NCI-H82 treated with DMSO at 0.1 percent for 48 hours (cell line): Measurements from ENCODE around the gene UBE2E2.

Source experiments
- DNase-seq: peaks from one replicate; lab custom pipeline; 2025; ENCODE audit not compliant: unreplicated experiment; lab: John Stamatoyannopoulos, UW

Gene UBE2E2

DNA sequence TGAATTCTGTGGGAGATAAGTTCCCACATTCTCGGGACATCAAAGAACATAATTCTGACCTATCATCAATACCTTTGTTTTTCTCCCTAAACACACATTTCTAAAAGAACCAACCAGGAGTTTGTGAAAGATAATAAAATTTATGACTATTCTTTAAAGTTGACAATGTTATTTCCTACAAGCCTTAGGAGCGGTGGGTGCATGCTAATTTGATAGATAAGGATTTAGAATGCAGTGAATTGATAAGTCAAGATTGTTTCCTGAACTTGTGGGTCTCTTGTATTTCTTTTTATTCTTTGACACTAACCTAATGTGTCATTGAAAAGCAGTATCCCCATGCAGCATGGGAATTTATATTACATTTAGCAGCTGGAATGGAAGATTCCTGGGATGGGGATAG is 10.3 kb upstream of the UBE2E2 start:
- DNase-seq = no peak

DNA sequence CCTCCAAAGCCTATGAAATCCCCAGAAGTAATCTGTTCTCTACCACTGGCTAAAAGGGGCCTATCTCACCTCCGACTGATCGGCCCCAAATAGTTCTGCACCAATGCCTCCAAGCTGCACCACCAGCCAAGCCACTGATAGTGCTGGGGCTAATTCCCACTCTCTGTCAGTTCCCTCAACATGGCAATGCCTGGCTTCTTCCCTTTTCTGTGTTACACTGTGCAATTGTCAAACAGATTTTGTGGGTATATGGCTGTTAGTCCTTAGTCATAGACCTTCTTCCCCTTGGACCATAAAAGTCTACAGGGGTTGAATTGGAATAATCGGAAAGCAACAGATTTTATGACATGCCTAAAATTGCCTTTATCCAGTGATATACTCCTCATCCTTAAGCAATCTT is 9.3 kb upstream of the UBE2E2 start:
- no peak for DNase-seq

DNA sequence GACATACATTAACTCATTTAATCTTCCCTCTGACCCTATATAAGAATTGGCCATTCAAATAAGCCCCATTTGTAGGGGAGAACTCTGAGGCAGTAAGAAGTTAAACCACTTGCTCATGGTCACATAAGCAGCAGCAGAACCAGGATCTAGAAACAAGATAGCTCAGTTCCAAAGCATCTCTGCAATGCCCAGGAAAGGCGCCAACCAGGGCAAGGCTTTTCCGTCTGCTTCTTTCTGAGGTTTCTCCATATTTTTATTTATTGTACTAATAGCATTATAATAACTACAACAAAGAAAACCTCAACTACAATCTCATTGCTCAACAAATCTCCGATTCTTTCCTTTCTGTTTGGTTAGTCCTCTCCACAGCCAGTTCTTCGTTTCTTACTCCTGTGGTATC is 4.3 kb upstream of the UBE2E2 start:
- DNase-seq = no peak

DNA sequence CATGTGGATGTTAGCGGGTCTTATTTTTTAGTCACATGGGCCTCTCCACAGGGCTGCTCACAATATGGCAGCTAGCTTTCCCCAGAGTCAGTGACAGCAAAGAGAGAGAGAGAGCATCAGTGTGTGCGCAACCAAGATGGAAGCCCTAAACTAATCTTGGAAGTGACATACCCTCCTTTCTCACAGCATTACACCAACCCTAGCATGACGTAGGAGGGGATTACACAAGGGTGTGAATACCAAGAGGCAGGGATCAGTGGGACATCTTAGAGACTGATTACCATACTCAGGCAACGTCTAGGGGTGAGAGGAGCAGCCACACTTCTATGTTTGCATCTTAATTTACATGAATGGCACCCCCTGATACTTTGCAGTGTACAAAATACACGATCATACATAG is 3.5 kb upstream of the UBE2E2 start:
- DNase-seq = no peak

DNA sequence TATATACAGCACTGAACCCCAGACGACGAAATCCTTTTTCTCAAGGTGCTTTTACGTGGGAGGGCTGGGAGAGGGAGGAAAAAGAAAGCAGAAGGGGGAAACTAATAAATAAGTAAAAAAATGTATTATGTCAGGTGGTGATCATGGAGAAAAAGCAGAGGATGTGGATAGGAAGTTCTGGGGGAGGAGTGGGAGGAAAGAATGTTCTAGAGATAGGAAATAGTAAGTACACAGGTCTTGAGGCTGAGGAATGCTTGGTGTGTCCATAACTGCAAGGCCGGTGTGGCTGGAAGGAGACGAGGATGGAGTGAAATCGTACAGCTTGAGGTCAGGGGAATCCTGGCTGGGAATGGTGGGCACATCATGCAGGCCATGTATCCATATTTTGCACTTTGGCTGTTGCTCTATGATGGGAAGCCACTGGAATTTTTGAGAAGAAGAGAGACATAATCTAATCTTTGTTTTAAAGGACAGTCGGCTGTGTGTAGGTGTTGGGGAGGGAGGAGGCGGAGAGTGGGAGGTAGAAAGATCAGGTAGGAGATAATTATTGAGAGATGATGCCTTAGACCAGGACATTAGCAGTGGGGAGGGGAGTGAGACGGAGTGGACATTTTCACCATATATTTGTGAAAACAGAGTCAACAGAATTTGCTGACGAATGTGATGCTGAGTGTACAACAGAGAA is 1.8 kb upstream of the UBE2E2 start:
- DNase-seq = no peak

DNA sequence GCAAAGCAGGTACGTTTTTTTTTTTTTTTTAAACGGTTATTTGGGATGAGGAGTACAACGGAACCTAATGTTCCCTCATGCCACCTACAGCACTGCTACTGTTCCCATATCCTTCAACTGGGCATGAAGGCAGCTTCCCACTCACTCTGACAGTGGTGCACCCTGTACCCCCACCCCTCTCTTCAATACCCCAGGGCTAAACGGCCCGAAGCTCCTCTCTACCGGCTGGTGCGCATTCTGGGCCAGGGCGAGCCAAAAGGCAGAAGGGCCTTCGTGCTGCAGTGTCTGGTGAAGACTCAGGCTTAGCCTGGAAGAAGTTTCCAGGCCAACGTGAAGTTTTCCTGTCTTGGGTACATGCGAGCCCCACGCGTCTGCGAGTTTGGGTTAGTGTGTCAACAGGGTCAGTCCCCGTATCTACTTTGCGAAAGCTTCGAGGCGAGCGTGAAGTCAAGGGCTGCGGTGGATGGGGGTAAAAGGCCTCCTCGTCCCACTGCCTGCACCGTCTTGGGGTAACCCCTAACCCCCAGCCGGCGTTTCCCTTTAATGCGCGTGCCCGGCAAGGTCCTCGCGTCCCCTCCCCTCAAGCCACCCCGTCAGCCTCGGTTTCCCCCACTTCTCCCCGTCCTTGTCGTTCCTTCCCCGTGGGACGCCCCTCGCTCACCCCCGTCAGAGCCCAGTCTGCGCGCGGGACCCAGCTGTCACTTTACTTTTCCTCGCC is 765 bp upstream of the UBE2E2 start:
- DNase-seq = no peak

DNA sequence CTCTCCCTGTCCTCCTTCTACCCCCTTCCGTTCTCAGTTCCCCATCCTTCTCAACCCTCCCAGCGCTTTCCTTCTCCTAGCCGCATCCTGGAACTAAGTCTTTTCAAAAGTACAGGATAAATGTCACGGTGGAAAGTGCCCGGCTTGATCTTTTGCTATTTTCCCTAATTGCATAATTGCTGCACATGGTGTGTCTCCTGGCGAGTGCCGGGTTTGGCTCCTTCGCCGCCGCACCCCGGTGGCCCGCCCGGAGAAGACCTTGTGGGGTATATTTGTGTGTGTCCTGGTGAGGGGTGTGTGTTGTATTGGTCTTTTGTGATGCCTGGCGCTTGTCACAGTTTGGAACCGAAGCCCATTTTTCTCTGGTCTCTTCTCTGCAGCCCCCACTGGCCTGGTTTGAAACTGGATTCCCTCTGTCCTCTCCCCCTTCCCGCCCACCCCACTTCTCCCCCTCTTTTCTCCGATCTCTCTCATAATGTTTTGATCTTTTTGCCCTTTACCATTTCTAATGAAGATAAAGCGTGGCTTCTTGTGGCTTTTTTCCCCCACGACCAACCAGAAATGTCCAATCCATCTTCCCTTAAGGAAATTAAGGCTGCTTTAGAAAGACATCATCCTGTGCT is 692 bp downstream of the UBE2E2 start:
- no peak for DNase-seq

DNA sequence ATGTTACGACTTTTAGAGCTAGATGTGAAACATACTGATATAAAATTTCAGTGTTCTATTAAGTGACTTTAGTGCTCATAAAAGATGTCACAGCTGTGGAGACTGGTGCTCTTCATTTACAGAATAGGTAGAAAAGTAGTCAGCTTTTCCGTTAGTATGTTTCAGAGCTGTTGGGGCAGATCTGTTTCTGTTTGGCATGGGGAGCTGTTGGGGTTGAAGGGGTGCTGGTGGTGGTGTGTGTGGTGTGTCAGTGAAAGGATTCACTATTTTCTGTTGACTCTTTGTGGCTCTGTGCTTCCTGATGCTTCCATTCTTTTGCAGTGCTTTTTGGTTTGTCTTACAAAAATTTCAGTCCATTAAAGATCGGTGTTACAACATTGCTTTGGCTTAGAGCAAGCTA is 3.2 kb downstream of the UBE2E2 start:
- no peak for DNase-seq

DNA sequence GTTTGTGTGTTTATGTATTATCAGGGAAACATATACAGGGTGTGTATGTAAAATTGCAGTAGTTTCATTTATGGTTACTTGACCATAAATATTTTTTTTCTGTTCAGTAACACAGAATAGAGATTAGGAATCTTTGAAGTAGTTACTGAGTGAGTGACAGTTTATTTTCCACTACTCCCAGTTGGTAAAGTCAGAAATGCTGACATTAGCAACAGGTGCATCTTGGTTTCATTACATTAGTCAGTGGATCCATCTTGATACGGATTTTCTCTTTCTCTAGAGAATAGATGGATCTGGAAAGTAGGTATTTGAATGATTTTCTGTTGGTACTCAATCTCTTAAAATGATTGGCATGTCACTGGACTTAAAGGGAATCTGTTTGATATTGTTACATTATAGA is 6.0 kb downstream of the UBE2E2 start:
- DNase-seq = no peak

DNA sequence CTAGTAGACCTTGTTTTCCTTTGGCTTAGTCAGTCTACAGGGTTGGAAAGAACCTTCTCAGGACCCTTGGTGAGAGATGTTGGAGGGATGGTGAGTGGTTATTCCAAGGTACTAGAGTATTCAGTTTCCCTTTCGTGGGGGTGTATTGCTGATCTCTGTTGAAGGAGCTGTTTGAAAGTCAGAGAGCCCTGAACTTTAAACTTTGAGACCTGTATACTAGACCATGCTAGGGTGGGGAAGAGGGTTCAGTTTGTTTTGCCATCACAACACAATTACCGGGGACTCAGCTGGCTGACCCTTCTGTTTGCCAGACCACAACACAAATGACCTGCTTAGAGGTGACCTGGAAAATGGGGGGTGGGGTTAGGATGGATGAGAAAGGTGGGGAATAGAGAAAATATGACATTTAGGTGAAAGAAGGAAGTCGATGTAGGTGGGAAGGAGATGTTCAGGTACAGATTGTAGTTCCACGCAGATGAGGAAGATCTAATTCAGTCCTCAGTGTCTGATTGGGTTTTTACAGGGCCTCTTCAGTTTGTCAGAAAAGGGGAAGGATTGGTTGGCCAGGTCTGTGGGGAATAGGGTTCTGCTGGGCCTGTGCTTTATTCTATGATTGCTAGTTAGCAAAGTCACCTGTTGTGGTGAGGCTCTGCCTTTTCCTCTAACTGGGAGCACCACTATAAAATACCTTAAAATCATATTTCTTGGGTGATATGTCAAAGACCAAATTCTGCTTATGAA is 6.8 kb downstream of the UBE2E2 start:
- no peak for DNase-seq

DNA sequence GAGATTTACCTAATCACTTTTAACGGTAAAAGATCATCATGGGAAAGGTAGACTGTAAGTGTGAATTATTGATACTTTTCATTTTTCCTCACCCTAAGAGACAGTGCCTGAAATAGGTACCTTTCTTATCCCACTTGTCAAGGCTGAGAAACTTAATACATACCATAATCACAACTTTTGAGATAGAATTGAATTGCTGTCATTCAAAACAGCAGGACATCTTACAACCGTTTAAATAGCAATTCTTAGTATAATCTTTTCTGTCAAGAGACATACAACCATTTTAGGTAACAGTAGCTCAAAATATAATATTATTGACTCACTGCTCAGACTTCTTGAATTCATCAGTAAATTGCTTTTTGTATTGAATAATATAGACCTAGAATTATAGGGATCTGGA is 10.7 kb downstream of the UBE2E2 start:
- no peak for DNase-seq

DNA sequence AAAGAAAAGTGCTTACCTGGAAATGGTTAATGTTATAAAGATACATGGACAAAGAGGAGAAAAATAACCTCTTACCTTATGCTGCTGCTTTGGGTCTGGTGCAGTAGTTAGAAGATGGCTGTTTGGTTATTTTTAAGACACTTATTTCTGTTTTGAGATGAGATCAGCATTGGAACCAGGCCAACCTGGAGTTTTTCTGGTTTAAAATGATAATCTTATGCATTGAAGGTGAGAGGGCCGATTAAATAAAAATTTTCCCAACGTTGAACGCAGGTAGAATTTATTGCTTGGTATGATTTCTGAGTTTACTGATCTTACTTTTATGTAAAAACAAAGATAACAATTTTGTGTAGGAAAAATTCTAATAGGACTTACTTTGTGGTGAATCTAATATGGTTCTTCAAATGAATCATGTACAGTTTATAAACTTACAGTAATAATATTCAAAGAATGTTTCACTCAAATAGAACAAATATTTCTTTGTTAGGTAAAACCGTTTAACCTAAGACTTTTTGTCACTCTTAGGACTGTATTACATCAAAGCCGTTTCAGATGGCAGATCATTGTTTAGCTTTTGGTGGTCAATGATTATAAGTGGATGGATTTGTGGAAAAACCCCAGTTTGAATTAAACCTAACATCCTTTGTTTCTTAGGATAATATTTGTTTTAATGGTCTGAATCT is 14.9 kb downstream of the UBE2E2 start:
- no peak for DNase-seq

DNA sequence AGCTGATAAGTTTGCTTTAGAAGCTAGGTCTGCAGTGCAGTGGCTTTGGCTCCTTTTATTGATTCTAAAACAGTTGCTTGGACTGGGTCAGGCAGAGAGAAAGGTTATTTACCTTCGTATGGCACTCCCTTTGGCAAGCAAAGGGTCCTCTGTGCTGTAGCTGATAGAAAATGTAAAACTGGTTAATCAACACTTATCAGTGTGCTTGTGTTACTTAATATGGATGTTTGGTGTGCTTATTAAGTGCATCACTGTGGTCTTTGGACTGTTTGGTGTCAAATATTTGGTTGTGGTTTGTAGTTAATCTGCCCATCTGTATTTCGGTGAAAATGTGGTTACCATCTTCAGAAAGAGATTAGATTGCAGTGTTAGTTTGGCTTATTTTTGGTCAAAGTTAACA is 16.0 kb downstream of the UBE2E2 start:
- DNase-seq = no peak

DNA sequence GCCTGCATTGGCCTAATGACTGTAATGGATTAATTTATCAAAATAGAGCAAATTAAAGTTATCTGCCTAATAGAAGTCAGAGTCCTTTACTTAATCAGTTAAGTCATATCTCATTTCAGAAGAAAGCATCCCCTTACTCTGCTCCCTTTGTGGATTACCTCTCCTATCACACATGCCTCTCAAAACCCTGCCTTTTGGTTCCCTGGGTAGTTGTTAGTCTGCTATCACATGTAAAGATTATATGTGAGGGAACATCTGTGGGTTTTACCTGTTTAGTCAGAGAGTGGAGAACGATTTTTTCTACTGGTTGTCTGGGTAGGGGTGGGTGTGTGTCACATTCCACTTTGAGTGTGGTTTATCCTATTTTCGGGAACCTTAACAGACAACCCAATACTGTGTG is 16.4 kb downstream of the UBE2E2 start:
- no peak for DNase-seq

DNA sequence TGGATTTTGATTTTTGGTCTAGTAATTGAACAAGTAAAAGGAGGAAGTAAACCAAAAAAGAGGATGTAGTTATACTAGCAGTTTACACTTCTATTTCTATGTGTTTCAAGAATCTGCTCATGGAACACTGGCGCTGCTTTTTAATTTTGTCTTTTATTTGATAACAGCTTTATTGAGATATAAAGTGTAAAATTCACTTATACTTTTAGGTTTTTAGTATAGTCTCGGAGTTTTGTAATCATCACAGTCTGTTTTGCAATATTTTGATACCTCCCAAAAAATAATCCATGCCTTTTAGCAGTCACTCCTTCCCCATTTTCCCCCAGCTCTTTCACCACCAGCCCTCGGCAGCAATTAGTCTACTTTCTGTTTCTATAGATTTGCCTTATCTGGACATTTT is 18.0 kb downstream of the UBE2E2 start:
- DNase-seq = no peak

DNA sequence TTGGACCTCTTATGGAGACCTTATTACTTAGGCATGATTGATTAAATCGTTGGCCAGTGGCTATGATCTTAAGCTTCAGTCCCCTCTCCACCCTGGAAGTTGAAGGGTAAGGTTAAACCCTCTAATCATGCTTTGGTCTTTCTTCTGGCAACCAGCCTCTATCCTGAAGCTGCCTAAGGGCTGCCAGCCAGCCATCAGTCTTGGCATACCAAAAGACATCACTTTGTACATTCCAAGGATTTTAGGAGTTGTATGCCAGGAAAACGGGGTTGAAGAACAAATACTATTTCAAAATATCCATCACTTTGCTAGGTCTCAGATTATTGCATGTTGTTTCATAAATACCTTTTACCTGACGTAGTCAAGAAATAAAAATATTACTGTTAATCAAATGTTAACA is 28.9 kb downstream of the UBE2E2 start:
- no peak for DNase-seq

DNA sequence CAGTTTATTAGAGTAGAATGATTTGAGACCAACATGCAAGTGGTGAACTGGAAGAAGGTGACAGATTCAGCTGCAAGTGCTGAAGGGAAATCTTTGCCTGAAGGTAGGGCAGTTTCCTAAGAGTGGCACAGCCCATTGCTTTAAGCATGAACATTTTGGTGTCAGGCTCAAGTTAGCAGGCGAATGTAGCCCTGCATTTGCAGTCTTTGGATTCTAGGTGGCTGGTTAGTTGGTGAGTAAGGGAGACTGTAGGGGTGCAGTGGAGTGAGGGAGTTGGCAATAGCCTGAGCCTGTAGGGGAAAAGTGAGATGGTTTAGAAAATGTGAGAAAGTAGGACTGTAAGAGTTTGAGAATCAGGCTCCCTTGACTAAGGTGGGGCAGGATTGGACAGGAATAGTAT is 29.7 kb downstream of the UBE2E2 start:
- no peak for DNase-seq

DNA sequence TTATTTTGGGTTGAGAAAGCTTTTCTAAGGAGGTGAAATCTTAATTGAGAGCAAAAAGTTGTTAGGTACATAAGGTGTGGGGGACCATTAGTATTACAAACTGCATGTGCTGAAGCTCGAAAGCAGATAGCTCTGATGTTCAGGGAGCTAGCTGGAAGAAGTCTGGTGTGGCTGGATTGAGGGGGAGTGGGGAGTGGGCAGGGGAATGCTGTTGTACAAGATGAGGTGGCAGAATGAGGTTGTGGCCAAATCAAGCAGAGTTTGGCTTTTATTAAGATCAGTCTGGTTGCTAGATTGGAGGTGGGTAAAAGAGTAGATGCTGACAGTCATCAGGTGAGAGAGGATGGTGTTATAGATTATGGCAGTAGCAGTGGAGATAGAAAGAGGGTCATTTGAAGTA is 32.1 kb downstream of the UBE2E2 start:
- no peak for DNase-seq

DNA sequence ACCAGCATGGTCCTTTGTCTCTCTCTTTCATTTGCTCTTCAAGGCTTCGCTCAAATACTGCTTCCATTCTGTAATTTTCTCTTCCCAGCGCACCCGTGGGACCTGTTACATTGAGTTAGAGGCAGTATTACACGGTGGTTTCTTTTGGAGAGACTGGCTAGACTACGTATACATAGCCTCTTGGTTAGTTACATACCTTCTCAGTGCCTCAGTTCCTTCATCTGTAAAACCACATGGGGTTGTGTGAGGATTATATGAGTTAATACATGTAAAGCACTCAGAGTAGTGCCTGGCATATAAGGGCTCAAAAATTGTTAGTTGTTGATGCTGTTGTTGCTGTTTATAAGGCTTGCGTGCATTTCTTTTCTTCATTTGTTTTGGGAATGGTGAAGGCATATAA is 33.8 kb downstream of the UBE2E2 start:
- no peak for DNase-seq

DNA sequence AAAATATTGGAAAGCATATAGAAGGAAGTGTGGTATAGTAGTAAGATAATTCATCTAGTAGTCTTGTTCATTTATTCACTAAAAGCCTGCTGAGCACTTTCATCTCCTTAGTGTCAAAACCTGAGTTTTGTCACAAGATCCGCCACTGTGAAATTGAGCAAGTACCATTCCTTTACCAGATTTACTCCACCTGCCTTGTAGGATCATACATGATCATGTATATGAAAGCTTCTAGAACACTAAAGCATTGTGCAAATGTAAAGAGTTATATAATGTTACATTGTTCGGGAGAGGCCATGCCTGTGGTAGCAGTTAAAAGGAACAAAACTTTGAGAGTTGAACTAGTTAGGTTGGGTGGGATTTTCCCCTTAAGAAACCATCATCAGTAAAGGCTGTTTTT is 35.0 kb downstream of the UBE2E2 start:
- DNase-seq = no peak

DNA sequence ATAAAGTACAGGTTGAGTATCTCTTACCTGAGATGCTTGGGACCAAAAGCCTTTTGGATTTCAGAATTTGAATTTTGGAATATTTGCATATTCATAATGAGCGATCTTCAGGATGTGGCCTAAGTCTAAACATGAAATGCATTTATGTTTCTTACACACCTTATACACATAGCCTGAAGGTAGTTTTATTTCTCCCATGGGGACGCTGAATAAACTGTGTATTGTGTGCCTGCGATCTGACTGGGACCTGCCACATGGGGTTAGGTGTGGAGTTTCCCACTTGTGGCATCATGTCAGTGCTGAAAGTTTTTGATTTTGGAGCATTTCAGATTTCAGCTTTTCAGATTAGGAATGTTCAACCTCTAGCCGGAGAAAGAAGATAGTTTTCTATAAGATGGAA is 35.5 kb downstream of the UBE2E2 start:
- no peak for DNase-seq
